Measurements from ENCODE around the gene LRRC8A. TPM values are rescaled to one million over a fixed set of nuclear protein-coding genes. Genes with fewer than 3 reads are reported as not detected.

Gene LRRC8A
- total RNA-seq, 1 donor from 2014 or later: 68.1 TPM

GRCh38 chr9:128891321-128892220, 9.6 kb downstream of the LRRC8A start:
- intact Hi-C loops (cut with DNase I): no loop called here
- TF ChIP-seq CTCF (IDR thresholded peaks at IDR 0.05): no peak
- Histone ChIP-seq H3K9me3 (no peaks in the 10 kb centered on the region), H3K4me1 (peaks cover 38% of the 10 kb centered on the region), H3K36me3 (peaks cover 45% of the 10 kb centered on the region), H3K27me3 (no peaks in the 10 kb centered on the region), H3K27ac (peak overlapping the region; percentile 84), H3K4me3 (no peak overlapping the region)
- no peak for ATAC-seq
- no peak for DNase-seq

GRCh38 chr9:128892221-128892921, 10.4 kb downstream of the LRRC8A start:
- ATAC-seq (peak; percentile 92), DNase-seq (peak; percentile 83)
- peak overlapping the region; percentile 14 for H3K4me3 ChIP-seq
- H3K4me1 ChIP-seq: peaks cover 32% of the 10 kb centered on the region
- H3K27me3 ChIP-seq: no peaks in the 10 kb centered on the region
- no peaks in the 10 kb centered on the region for H3K9me3 ChIP-seq
- intact Hi-C loops (cut with DNase I): no loop called here
- H3K36me3 ChIP-seq: peaks cover 44% of the 10 kb centered on the region
- no peak for TF ChIP-seq CTCF (IDR thresholded peaks at IDR 0.05)
- peak overlapping the region; percentile 84 for H3K27ac ChIP-seq

- DNase-seq: no peak
- no peak for ATAC-seq
- peaks cover 32% of the 10 kb centered on the region for H3K4me1 ChIP-seq
- TF ChIP-seq CTCF (IDR thresholded peaks at IDR 0.05): no peak
- peak overlapping the region; percentile 14 for H3K4me3 ChIP-seq
- H3K27ac ChIP-seq: peak overlapping the region; percentile 84
- intact Hi-C loops (cut with DNase I): no loop called here
- H3K9me3 ChIP-seq: no peaks in the 10 kb centered on the region
- peaks cover 51% of the 10 kb centered on the region for H3K36me3 ChIP-seq
- H3K27me3 ChIP-seq: no peaks in the 10 kb centered on the region
Measured at GRCh38 chr9:128893354-128893753, 11.4 kb downstream of the LRRC8A start.

GRCh38 chr9:128894764-128895163, 12.8 kb downstream of the LRRC8A start:
- peaks cover 40% of the 10 kb centered on the region for H3K4me1 ChIP-seq
- no peak overlapping the region for H3K27ac ChIP-seq
- peaks cover 44% of the 10 kb centered on the region for H3K36me3 ChIP-seq
- H3K27me3 ChIP-seq: no peaks in the 10 kb centered on the region
- intact Hi-C loops (cut with DNase I): no loop called here
- H3K9me3 ChIP-seq: no peaks in the 10 kb centered on the region
- H3K4me3 ChIP-seq: no peak overlapping the region
- ATAC-seq (no peak), DNase-seq (no peak)
- TF ChIP-seq CTCF (IDR thresholded peaks at IDR 0.05): no peak

- Histone ChIP-seq H3K27ac (no peak overlapping the region), H3K4me3 (no peak overlapping the region), H3K36me3 (peaks cover 44% of the 10 kb centered on the region), H3K27me3 (no peaks in the 10 kb centered on the region), H3K9me3 (no peaks in the 10 kb centered on the region), H3K4me1 (peaks cover 46% of the 10 kb centered on the region)
- intact Hi-C loops (cut with DNase I): no loop called here
- DNase-seq: no peak
- no peak for ATAC-seq
- TF ChIP-seq CTCF (IDR thresholded peaks at IDR 0.05): no peak
Measured at GRCh38 chr9:128895556-128895955, 13.6 kb downstream of the LRRC8A start.

Measured in upper lobe of right lung (tissue), 1 donor.